Bronchial epithelial cell (primary cell): ENCODE results near the gene ALPG. TPM values are rescaled to one million over a fixed set of nuclear protein-coding genes. Genes with fewer than 3 reads are reported as not detected.

Source experiments
- DNase-seq: peaks from one replicate; pipeline ENCODE4 v3.0.0-alpha.2; 2010; ENCODE audit warnings: low read depth
- FAIRE-seq: peaks from 2 replicates; lab custom pipeline; 2011; peaks lifted over from hg19 to GRCh38; lab: Jason Lieb, UNC
- H3K27me3 ChIP-seq: 2 replicates; pipeline ENCODE4 v1.5.1; 2011; ENCODE audit warnings: low read length; ENCODE audit not compliant: control insufficient read depth, insufficient read depth
- H3K36me3 ChIP-seq: 2 replicates; pipeline ENCODE4 v1.5.1; 2011; ENCODE audit warnings: low read length; ENCODE audit not compliant: control insufficient read depth, insufficient read depth
- H3K4me3 ChIP-seq: 2 replicates; pipeline ENCODE4 v1.5.1; 2011; ENCODE audit warnings: mild to moderate bottlenecking, low read depth, low read length, control low read depth
- CTCF ChIP-seq: IDR thresholded peaks from 2 replicates; pipeline ENCODE4 v1.5.1; 2011; ENCODE audit warnings: mild to moderate bottlenecking, moderate library complexity, low read length, control low read depth, inconsistent platforms; ENCODE audit not compliant: insufficient read depth, severe bottlenecking
- total RNA-seq: library from RNA; depleted of rRNA; stranded (reverse); fragments of >200 nt; gene quantifications from 2 replicates; pipeline ENCODE4 v1.2.1, GENCODE V29; 2014

Gene ALPG
- total RNA-seq, 1 donor from 2014 or later: not detected

- no peak overlapping the region for H3K4me3 ChIP-seq
- H3K36me3 ChIP-seq: no peaks in the 10 kb centered on the region
- TF ChIP-seq CTCF: no peak
- FAIRE-seq: no peak
- no peak for DNase-seq
- H3K27me3 ChIP-seq: no peaks in the 10 kb centered on the region
These were observed 29.2 kb downstream of the ALPG start for GRCh38 chr2:232435805-232436204.

- TF ChIP-seq CTCF: no peak
- Histone ChIP-seq H3K27me3 (no peaks in the 10 kb centered on the region), H3K4me3 (no peak overlapping the region), H3K36me3 (no peaks in the 10 kb centered on the region)
- DNase-seq (no peak), FAIRE-seq (no peak)
These were observed 29.9 kb downstream of the ALPG start for GRCh38 chr2:232436381-232437194.

GRCh38 chr2:232437195-232437571 lies 30.5 kb downstream of the ALPG start:
- DNase-seq (no peak), FAIRE-seq (no peak)
- H3K36me3 ChIP-seq: no peaks in the 10 kb centered on the region

GRCh38 chr2:232438091-232438490 lies 31.4 kb downstream of the ALPG start:
- TF ChIP-seq CTCF: no peak
- H3K4me3 ChIP-seq: no peak overlapping the region
- DNase-seq: no peak
- H3K36me3 ChIP-seq: no peaks in the 10 kb centered on the region
- FAIRE-seq: no peak
- no peaks in the 10 kb centered on the region for H3K27me3 ChIP-seq

More at GRCh38 chr2:232437195-232437571, 30.5 kb downstream of the ALPG start:
- TF ChIP-seq CTCF: no peak
- Histone ChIP-seq H3K4me3 (no peak overlapping the region), H3K27me3 (no peaks in the 10 kb centered on the region)

GRCh38 chr2:232438951-232439757 lies 32.5 kb downstream of the ALPG start:
- Histone ChIP-seq H3K36me3 (no peaks in the 10 kb centered on the region), H3K27me3 (no peaks in the 10 kb centered on the region), H3K4me3 (no peak overlapping the region)
- no peak for FAIRE-seq
- DNase-seq: no peak
- peak; percentile 49 for TF ChIP-seq CTCF
